GM12878 (cell line): ENCODE results near the gene WBP11. TPM values are rescaled to one million over a fixed set of nuclear protein-coding genes. Genes with fewer than 3 reads are reported as not detected.

Source experiments
- ATAC-seq: fragments of 200-7000 bp; cut with Tn5 transposase; 3 replicates; pipeline ENCODE4 v1.9.1; 2020; ENCODE audit warnings: mild to moderate bottlenecking, moderate library complexity
- BruUV-seq: library from RNA; stranded (reverse); fragments of 400-500 nt; replicated peaks from 2 replicates; lab custom pipeline; 2021; lab: Mats Ljungman, UMichigan
- CTCF ChIA-PET: fragments of 300-600 bp; sonication (Branson Sonifier 250); formaldehyde crosslinking; extraction: SDS; loops from one replicate; lab custom pipeline; 2021; ENCODE audit warnings: inconsistent platforms; lab: Yijun Ruan, JAX
- POLR2A ChIA-PET: fragments of 350-600 bp; formaldehyde crosslinking; extraction: SDS; loops from one replicate; lab custom pipeline; 2021; ENCODE audit warnings: inconsistent platforms; lab: Charles Lee
- RAD21 ChIA-PET: fragments of 300-600 bp; sonication (Branson Sonifier 250); formaldehyde crosslinking; loops from one replicate; lab custom pipeline; 2023; ENCODE audit warnings: antibody characterized with exemption; ENCODE audit not compliant: unreplicated experiment; lab: Charles Lee
- SMC1A ChIA-PET: fragments of 300-600 bp; sonication (Branson Sonifier 250); formaldehyde crosslinking; loops from one replicate; lab custom pipeline; 2023; ENCODE audit not compliant: unreplicated experiment, uncharacterized antibody; lab: Charles Lee
- DNase-seq: peaks from one replicate; pipeline ENCODE4 v3.0.0-alpha.2; 2011; ENCODE audit warnings: low read depth, low spot score
- FAIRE-seq: peaks from 3 replicates; lab custom pipeline; 2011; peaks lifted over from hg19 to GRCh38; lab: Jason Lieb, UNC
- H2AFZ ChIP-seq: 2 replicates; pipeline ENCODE4 v1.6.0; 2011; ENCODE audit warnings: low read depth, low read length, control low read depth; ENCODE audit not compliant: control insufficient read depth
- H3K27ac ChIP-seq: 2 replicates; pipeline ENCODE4 v1.5.1; 2011; ENCODE audit warnings: control low read depth; ENCODE audit not compliant: control insufficient read depth, insufficient read depth
- H3K27me3 ChIP-seq, 2 experiments: replicated peaks in 1 of 2; 2 replicates each; pipeline versions ENCODE4 v1.6.0 to v1.6.1; 2011; ENCODE audit warnings: low read length in 1 of 2; ENCODE audit not compliant: control insufficient read depth in 2 of 2, insufficient read depth in 2 of 2
- H3K36me3 ChIP-seq, 2 experiments: 2 replicates each; pipeline ENCODE4 v1.5.1; 2011; ENCODE audit warnings: low read length in 1 of 2; ENCODE audit not compliant: control insufficient read depth in 2 of 2, insufficient read depth in 2 of 2
- H3K4me1 ChIP-seq: 2 replicates; pipeline ENCODE4 v1.6.1; 2011; ENCODE audit warnings: mild to moderate bottlenecking, low read length, moderate library complexity, mixed read lengths; ENCODE audit not compliant: control insufficient read depth, insufficient read depth
- H3K4me2 ChIP-seq: 2 replicates; pipeline ENCODE4 v1.6.0; 2011; ENCODE audit warnings: control low read depth; ENCODE audit not compliant: control insufficient read depth, insufficient read depth
- H3K4me3 ChIP-seq: fragments of 200-600 bp; sonication (generic); 2 replicates; pipeline ENCODE4 v1.5.1; 2016
- H3K79me2 ChIP-seq: 2 replicates; pipeline ENCODE4 v1.6.0; 2011; ENCODE audit warnings: low read length; ENCODE audit not compliant: control insufficient read depth, insufficient read depth
- H3K9ac ChIP-seq: 2 replicates; pipeline ENCODE4 v1.8.0; 2011; ENCODE audit warnings: low read length, control low read depth, mixed read lengths; ENCODE audit not compliant: control insufficient read depth, insufficient read depth
- H3K9me3 ChIP-seq: replicated peaks from 3 replicates; pipeline ENCODE4 v1.5.1; 2011; ENCODE audit warnings: mild to moderate bottlenecking, low read length; ENCODE audit not compliant: control insufficient read depth, insufficient read depth
- H4K20me1 ChIP-seq: 2 replicates; pipeline ENCODE4 v1.6.0; 2011; ENCODE audit not compliant: control insufficient read depth, insufficient read depth
- BHLHE40 ChIP-seq, 2 experiments: fragments of 450-650 bp in 1 of 2; IDR thresholded peaks; 2 replicates each; pipeline ENCODE4 v1.6.1; 2011 to 2017; ENCODE audit warnings: low read depth in 2 of 2, borderline replicate concordance in 1 of 2, improper control_type of control experiment in 1 of 2, low read length in 1 of 2, mild to moderate bottlenecking in 1 of 2
- CREB1 ChIP-seq: IDR thresholded peaks from 2 replicates; pipeline ENCODE4 v1.6.1; 2012; ENCODE audit warnings: low read depth, mild to moderate bottlenecking, inconsistent platforms
- CREM ChIP-seq: IDR thresholded peaks from 2 replicates; pipeline ENCODE4 v1.6.1; 2014; ENCODE audit warnings: antibody characterized with exemption, low read depth
- NFXL1 ChIP-seq: fragments of 450-650 bp; IDR thresholded peaks from 2 replicates; pipeline ENCODE4 v1.6.1; 2017; ENCODE audit warnings: antibody characterized with exemption, mild to moderate bottlenecking, borderline replicate concordance
- NFYB ChIP-seq: IDR thresholded peaks from 2 replicates; pipeline ENCODE4 v1.6.1; 2011; ENCODE audit warnings: low read depth, mild to moderate bottlenecking, low read length, improper control_type of control experiment, moderate library complexity; ENCODE audit not compliant: insufficient read depth
- RAD51 ChIP-seq: fragments of 450-650 bp; IDR thresholded peaks from 2 replicates; pipeline ENCODE4 v1.6.1; 2016; ENCODE audit warnings: moderate library complexity, mild to moderate bottlenecking, inconsistent platforms
- RBBP5 ChIP-seq: fragments of 200-600 bp; sonication (generic); conservative IDR thresholded peaks from 2 replicates; pipeline ENCODE4 v1.6.1; 2016
- RFX5 ChIP-seq: IDR thresholded peaks from 2 replicates; pipeline ENCODE4 v1.6.1; 2011; ENCODE audit warnings: low read depth, low read length, improper control_type of control experiment
- SPI1 ChIP-seq: IDR thresholded peaks from 2 replicates; pipeline ENCODE4 v1.6.1; 2011; ENCODE audit warnings: low read depth, mild to moderate bottlenecking, low read length, moderate library complexity, borderline replicate concordance; ENCODE audit not compliant: insufficient read depth
- in situ Hi-C: fragments of 300-500 bp; cut with MboI; formaldehyde crosslinking; loops from 9 replicates; pipeline ENCODE4 v1.14.3; 2018; ENCODE audit warnings: mixed read lengths
- intact Hi-C: fragments of 100-400 bp; cut with micrococcal nuclease; formaldehyde crosslinking; loops from one replicate; pipeline ENCODE4 v1.14.2; 2022; ENCODE audit not compliant: unreplicated experiment
- polyA plus RNA-seq, 11 experiments: library from polyadenylated mRNA; depleted of rRNA in 4 of 11; unstranded in 6 of 11; stranded (reverse) in 5 of 11; fragments of >200 nt; fragmentation: Nextera tagmentation in 4 of 11; fragmentation: Illumina TruSeq in 1 of 11; extraction: Ambion mirVana in 4 of 11; extraction: Trizol in 1 of 11; gene quantifications; 1 replicate in 1 of 11; 2 replicates in 10 of 11; pipeline versions ENCODE4 v1.2.1 to v1.2.3, GENCODE V29; 2011 to 2016; ENCODE audit warnings: inconsistent platforms in 2 of 11, missing spikeins in 2 of 11, low read depth in 1 of 11
- total RNA-seq, 4 experiments: library from RNA; depleted of rRNA in 3 of 4; stranded (reverse); fragments of >200 nt in 3 of 4; fragmentation: Illumina TruSeq in 1 of 4; extraction: Trizol in 1 of 4; gene quantifications; 2 replicates each; pipeline versions ENCODE4 v1.2.1 to v1.2.3, GENCODE V29; 2013 to 2021
- TF ChIP-seq, protein P1 (sequence below): fragments of 450-650 bp; formaldehyde crosslinking; IDR thresholded peaks from 2 replicates; pipeline ENCODE4 v1.5.0; 2022; ENCODE audit warnings: mild to moderate bottlenecking, missing genetic modification characterization
- TF ChIP-seq, protein P2 (sequence below): fragments of 450-650 bp; IDR thresholded peaks from 2 replicates; pipeline ENCODE4 v1.6.1; 2017; ENCODE audit warnings: mild to moderate bottlenecking, low read depth, inconsistent platforms; ENCODE audit not compliant: poor library complexity, severe bottlenecking
- TF ChIP-seq, protein P3 (sequence below): fragments of 450-650 bp; IDR thresholded peaks from 2 replicates; pipeline ENCODE4 v1.6.1; 2017; ENCODE audit warnings: mild to moderate bottlenecking

The WBP11 gene
- total and polyA plus RNA-seq, 10 of the 15 experiments (the other 5 are each of a cell fraction or from before 2014, with no cell fraction given) = 11.5 to 107 (median 29.1) TPM

DNA sequence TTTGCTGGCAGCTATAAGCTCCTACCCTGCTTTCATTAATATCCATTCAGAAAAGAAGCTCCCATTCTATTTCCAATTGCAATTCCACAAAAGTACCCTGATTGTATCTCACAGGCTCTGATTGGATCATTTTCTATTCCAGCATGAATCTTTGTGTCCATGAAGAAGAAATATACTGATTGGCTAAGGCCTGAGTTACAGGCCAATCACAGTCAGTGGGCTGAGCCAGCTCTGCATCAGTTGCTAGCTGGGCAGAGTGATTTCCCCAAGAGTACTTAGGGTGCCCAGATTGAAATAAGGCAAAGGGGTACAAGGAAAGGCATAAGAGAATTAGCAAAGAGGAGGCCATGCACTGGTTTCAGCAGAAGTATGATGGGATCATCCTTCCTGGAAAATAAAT, 25.6 kb upstream of the WBP11 start:
- DNase-seq = peak; percentile 12
- Histone ChIP-seq H3K27ac (no peak overlapping the region), H3K9ac (no peak overlapping the region), H3K9me3 (no peaks in the 10 kb centered on the region), H3K27me3 (no peaks in the 10 kb centered on the region), H3K4me2 (no peak overlapping the region), H3K4me3 (no peak overlapping the region), H3K79me2 (no peaks in the 10 kb centered on the region), H4K20me1 (no peaks in the 10 kb centered on the region), H2AFZ (no peak overlapping the region), H3K4me1 (no peaks in the 10 kb centered on the region), H3K36me3 (no peaks in the 10 kb centered on the region)
- intact Hi-C loops (no loop called here), in situ Hi-C loops (no loop called here)
- SMC1A ChIA-PET = interaction anchor here (1.1 to 1.2 kb wide), 2 partner anchors 9 to 27 kb away, joined by 3 read pairs; no protein-coding TSS in a partner anchor
- FAIRE-seq = no peak
- POLR2A ChIA-PET = interaction anchor here (0.6 kb wide), 1 partner anchor 34 kb away, joined by 3 read pairs; no protein-coding TSS in a partner anchor
- ATAC-seq = peak; percentile 98
- no TSS peak for BruUV-seq
- RAD21 ChIA-PET = no interaction called here
- CTCF ChIA-PET = interaction anchor here (0.6 to 1.9 kb wide), 3 partner anchors 17 to 167 kb away, joined by 3 to 7 read pairs (median 5); no protein-coding TSS in a partner anchor
- no peak for TF ChIP-seq NFXL1
- TF ChIP-seq, protein P1, sequence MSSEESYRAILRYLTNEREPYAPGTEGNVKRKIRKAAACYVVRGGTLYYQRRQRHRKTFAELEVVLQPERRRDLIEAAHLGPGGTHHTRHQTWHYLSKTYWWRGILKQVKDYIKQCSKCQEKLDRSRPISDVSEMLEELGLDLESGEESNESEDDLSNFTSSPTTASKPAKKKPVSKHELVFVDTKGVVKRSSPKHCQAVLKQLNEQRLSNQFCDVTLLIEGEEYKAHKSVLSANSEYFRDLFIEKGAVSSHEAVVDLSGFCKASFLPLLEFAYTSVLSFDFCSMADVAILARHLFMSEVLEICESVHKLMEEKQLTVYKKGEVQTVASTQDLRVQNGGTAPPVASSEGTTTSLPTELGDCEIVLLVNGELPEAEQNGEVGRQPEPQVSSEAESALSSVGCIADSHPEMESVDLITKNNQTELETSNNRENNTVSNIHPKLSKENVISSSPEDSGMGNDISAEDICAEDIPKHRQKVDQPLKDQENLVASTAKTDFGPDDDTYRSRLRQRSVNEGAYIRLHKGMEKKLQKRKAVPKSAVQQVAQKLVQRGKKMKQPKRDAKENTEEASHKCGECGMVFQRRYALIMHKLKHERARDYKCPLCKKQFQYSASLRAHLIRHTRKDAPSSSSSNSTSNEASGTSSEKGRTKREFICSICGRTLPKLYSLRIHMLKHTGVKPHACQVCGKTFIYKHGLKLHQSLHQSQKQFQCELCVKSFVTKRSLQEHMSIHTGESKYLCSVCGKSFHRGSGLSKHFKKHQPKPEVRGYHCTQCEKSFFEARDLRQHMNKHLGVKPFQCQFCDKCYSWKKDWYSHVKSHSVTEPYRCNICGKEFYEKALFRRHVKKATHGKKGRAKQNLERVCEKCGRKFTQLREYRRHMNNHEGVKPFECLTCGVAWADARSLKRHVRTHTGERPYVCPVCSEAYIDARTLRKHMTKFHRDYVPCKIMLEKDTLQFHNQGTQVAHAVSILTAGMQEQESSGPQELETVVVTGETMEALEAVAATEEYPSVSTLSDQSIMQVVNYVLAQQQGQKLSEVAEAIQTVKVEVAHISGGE = no peak
- TF ChIP-seq, protein P2, sequence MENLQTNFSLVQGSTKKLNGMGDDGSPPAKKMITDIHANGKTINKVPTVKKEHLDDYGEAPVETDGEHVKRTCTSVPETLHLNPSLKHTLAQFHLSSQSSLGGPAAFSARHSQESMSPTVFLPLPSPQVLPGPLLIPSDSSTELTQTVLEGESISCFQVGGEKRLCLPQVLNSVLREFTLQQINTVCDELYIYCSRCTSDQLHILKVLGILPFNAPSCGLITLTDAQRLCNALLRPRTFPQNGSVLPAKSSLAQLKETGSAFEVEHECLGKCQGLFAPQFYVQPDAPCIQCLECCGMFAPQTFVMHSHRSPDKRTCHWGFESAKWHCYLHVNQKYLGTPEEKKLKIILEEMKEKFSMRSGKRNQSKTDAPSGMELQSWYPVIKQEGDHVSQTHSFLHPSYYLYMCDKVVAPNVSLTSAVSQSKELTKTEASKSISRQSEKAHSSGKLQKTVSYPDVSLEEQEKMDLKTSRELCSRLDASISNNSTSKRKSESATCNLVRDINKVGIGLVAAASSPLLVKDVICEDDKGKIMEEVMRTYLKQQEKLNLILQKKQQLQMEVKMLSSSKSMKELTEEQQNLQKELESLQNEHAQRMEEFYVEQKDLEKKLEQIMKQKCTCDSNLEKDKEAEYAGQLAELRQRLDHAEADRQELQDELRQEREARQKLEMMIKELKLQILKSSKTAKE = no peak
- no peak for TF ChIP-seq BHLHE40 (IDR thresholded peaks at IDR 0.05; ENCODE audit: borderline replicate concordance in 1 of 2, low read depth in 2 of 2, low read length in 1 of 2)
- TF ChIP-seq RFX5 = peak; percentile 95
- TF ChIP-seq, protein P3, sequence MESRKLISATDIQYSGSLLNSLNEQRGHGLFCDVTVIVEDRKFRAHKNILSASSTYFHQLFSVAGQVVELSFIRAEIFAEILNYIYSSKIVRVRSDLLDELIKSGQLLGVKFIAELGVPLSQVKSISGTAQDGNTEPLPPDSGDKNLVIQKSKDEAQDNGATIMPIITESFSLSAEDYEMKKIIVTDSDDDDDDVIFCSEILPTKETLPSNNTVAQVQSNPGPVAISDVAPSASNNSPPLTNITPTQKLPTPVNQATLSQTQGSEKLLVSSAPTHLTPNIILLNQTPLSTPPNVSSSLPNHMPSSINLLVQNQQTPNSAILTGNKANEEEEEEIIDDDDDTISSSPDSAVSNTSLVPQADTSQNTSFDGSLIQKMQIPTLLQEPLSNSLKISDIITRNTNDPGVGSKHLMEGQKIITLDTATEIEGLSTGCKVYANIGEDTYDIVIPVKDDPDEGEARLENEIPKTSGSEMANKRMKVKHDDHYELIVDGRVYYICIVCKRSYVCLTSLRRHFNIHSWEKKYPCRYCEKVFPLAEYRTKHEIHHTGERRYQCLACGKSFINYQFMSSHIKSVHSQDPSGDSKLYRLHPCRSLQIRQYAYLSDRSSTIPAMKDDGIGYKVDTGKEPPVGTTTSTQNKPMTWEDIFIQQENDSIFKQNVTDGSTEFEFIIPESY = no peak
- no peak for TF ChIP-seq RAD51
- no peak for TF ChIP-seq RBBP5
- TF ChIP-seq CREB1 = peak; percentile 54; the same call in 1 of the 2 replicates
- peak; percentile 86 for TF ChIP-seq NFYB
- TF ChIP-seq SPI1 = no peak
- peak; percentile 36; the same call in 1 of the 2 replicates for TF ChIP-seq CREM
